HEK293T (cell line): ENCODE results near the gene POLR3G.

Experiments
- ARNT ChIP-seq: fragments of 450-650 bp; IDR thresholded peaks from 2 replicates; pipeline ENCODE4 v1.6.1; 2017; ENCODE audit warnings: mild to moderate bottlenecking
- CTBP1 ChIP-seq: fragments of 450-650 bp; IDR thresholded peaks from 2 replicates; pipeline ENCODE4 v1.6.1; 2016; ENCODE audit warnings: borderline replicate concordance
- FOXA1 ChIP-seq: fragments of 450-650 bp; IDR thresholded peaks from 2 replicates; pipeline ENCODE4 v1.6.1; 2016; ENCODE audit warnings: mild to moderate bottlenecking
- FOXK2 ChIP-seq: fragments of 450-650 bp; IDR thresholded peaks from 2 replicates; pipeline ENCODE4 v1.6.1; 2016; ENCODE audit warnings: mild to moderate bottlenecking
- FOXM1 ChIP-seq: fragments of 450-650 bp; IDR thresholded peaks from 2 replicates; pipeline ENCODE4 v1.6.1; 2017; ENCODE audit warnings: mild to moderate bottlenecking, borderline replicate concordance
- NFRKB ChIP-seq: fragments of 450-650 bp; IDR thresholded peaks from 2 replicates; pipeline ENCODE4 v1.6.1; 2016; ENCODE audit warnings: mild to moderate bottlenecking, moderate library complexity

- TF ChIP-seq NFRKB (no peak), FOXK2 (no peak), FOXM1 (no peak), ARNT (no peak), FOXA1 (no peak), CTBP1 (no peak)
Observed at GRCh38 chr5:90562341-90562740, 87.7 kb downstream of the POLR3G start.
